K562 (cell line): ENCODE data around the gene NECTIN1. TPM values are rescaled to one million over a fixed set of nuclear protein-coding genes. Genes with fewer than 3 reads are reported as not detected.

Source experiments
- ATAC-seq: fragments of 200-7000 bp; cut with Tn5 transposase; 3 replicates; pipeline ENCODE4 v1.9.1; 2020; ENCODE audit warnings: moderate library complexity
- BruUV-seq: library from RNA; stranded (reverse); fragments of 400-500 nt; replicated peaks from 2 replicates; lab custom pipeline; 2021; lab: Mats Ljungman, UMichigan
- CTCF ChIA-PET: fragments of 300-600 bp; formaldehyde crosslinking; extraction: SDS; loops from one replicate; lab custom pipeline; 2021; ENCODE audit warnings: low intra/inter-chr PET ratio; lab: Yijun Ruan, JAX
- POLR2A ChIA-PET: fragments of 300-600, 350-650 bp; sonication (Branson Sonifier 250); formaldehyde crosslinking; extraction: SDS; loops from one replicate; lab custom pipeline; 2021; ENCODE audit warnings: antibody characterized with exemption, inconsistent platforms; lab: Yijun Ruan, JAX
- DNase-seq, 4 experiments: peaks; one replicate each; pipeline versions ENCODE4 v3.0.0 to v3.0.0-alpha.2; 2011 to 2018; ENCODE audit warnings: low spot score in 3 of 4, mixed read lengths in 3 of 4; ENCODE audit errors: extremely low read depth in 1 of 4
- FAIRE-seq: peaks from 2 replicates; lab custom pipeline; 2011; peaks lifted over from hg19 to GRCh38; lab: Jason Lieb, UNC
- H2AFZ ChIP-seq: 2 replicates; pipeline ENCODE4 v1.6.0; 2011; ENCODE audit warnings: low read depth, low read length, control low read depth, inconsistent platforms
- H3K27ac ChIP-seq: fragments of 200-600 bp; 3 replicates; pipeline ENCODE4 v1.8.0; 2011; ENCODE audit warnings: low read depth, mild to moderate bottlenecking, control low read depth, inconsistent platforms, low read length, moderate library complexity, mixed read lengths; ENCODE audit errors: extremely low read depth
- H3K27me3 ChIP-seq, 2 experiments: fragments of 300-600 bp in 1 of 2; 2 replicates in 1 of 2; 3 replicates in 1 of 2; pipeline versions ENCODE4 v1.6.0 to v1.8.0; 2011; ENCODE audit warnings: inconsistent platforms in 2 of 2, low read length in 2 of 2, mild to moderate bottlenecking in 1 of 2, mixed read lengths in 1 of 2, moderate library complexity in 1 of 2; ENCODE audit not compliant: control insufficient read depth in 2 of 2, insufficient read depth in 2 of 2
- H3K36me3 ChIP-seq: fragments of 300-600 bp; 3 replicates; pipeline ENCODE4 v1.8.0; 2011; ENCODE audit warnings: mild to moderate bottlenecking, low read length, inconsistent platforms; ENCODE audit not compliant: control insufficient read depth, insufficient read depth
- H3K4me1 ChIP-seq, 2 experiments: fragments of 200-600 bp in 1 of 2; replicated peaks in 1 of 2; 2 replicates in 1 of 2; 3 replicates in 1 of 2; pipeline versions ENCODE4 v1.5.1 to v1.8.0; 2011; ENCODE audit warnings: inconsistent platforms in 2 of 2, low read length in 2 of 2, mild to moderate bottlenecking in 1 of 2, mixed read lengths in 1 of 2, moderate library complexity in 1 of 2; ENCODE audit not compliant: control insufficient read depth in 2 of 2, insufficient read depth in 2 of 2
- H3K4me2 ChIP-seq: 2 replicates; pipeline ENCODE4 v1.6.1; 2011; ENCODE audit warnings: low read length, control low read depth, inconsistent platforms, mixed read lengths; ENCODE audit not compliant: insufficient read depth
- H3K4me3 ChIP-seq: fragments of 200-600 bp; sonication (generic), shearing (Covaris generic); 2 replicates; pipeline ENCODE4 v1.5.1; 2016; ENCODE audit warnings: control low read depth, inconsistent platforms
- H3K79me2 ChIP-seq: fragments of 200-600 bp; 3 replicates; pipeline ENCODE4 v1.8.0; 2011; ENCODE audit warnings: low read length, inconsistent platforms; ENCODE audit not compliant: control insufficient read depth, insufficient read depth
- H3K9ac ChIP-seq, 2 experiments: 2 replicates each; pipeline versions ENCODE4 v1.6.0 to v1.6.1; 2011; ENCODE audit warnings: low read depth in 2 of 2, low read length in 2 of 2, control low read depth in 1 of 2, inconsistent platforms in 1 of 2, mild to moderate bottlenecking in 1 of 2, mixed read lengths in 1 of 2; ENCODE audit not compliant: insufficient read depth in 1 of 2
- H3K9me1 ChIP-seq: one replicate; pipeline ENCODE4 v1.6.0; 2011; ENCODE audit warnings: inconsistent platforms, mild to moderate bottlenecking, low read length, moderate library complexity; ENCODE audit not compliant: control insufficient read depth, insufficient read depth
- H3K9me3 ChIP-seq: replicated peaks from 2 replicates; pipeline ENCODE4 v1.5.1; 2011; ENCODE audit warnings: low read depth, low read length, inconsistent platforms; ENCODE audit not compliant: control insufficient read depth, insufficient read depth
- H4K20me1 ChIP-seq: replicated peaks from 2 replicates; pipeline ENCODE4 v1.6.1; 2011; ENCODE audit warnings: low read length, inconsistent platforms, mixed read lengths; ENCODE audit not compliant: control insufficient read depth, insufficient read depth
- ARNT ChIP-seq, 2 experiments: fragments of 450-650 bp; IDR thresholded peaks; 2 replicates each; pipeline ENCODE4 v1.6.1; 2016; ENCODE audit warnings: mild to moderate bottlenecking in 1 of 2
- C11orf30 ChIP-seq: fragments of 450-650 bp; IDR thresholded peaks from 2 replicates; pipeline ENCODE4 v1.6.1; 2016; ENCODE audit warnings: low read depth, mild to moderate bottlenecking
- CAMTA2 ChIP-seq: fragments of 250-450 bp; sonication (Bioruptor Pico); conservative IDR thresholded peaks from 2 replicates; pipeline ENCODE4 v1.5.1; 2022
- CBFA2T3 ChIP-seq: fragments of 450-650 bp; IDR thresholded peaks from 2 replicates; pipeline ENCODE4 v1.6.1; 2017
- DNMT1 ChIP-seq: fragments of 450-650 bp; IDR thresholded peaks from 2 replicates; pipeline ENCODE4 v1.6.1; 2016; ENCODE audit warnings: antibody characterized with exemption, mild to moderate bottlenecking
- ERF ChIP-seq: fragments of 450-650 bp; formaldehyde crosslinking; IDR thresholded peaks from 2 replicates; pipeline ENCODE4 v1.4.0; 2020; ENCODE audit warnings: mild to moderate bottlenecking, mixed read lengths
- NFYB ChIP-seq: IDR thresholded peaks from 2 replicates; pipeline ENCODE4 v1.6.1; 2011; ENCODE audit warnings: mild to moderate bottlenecking, moderate library complexity; ENCODE audit not compliant: insufficient read length; ENCODE audit errors: extremely low read depth
- ZNF707 ChIP-seq: fragments of 250-450 bp; sonication (Bioruptor Pico); conservative IDR thresholded peaks from 2 replicates; pipeline ENCODE4 v1.8.0; 2022; ENCODE audit warnings: inconsistent platforms, mild to moderate bottlenecking, moderate library complexity
- WGBS: fragments of 100-300 bp; shearing (Covaris generic); methylation state at CpG from one replicate; pipeline ENCODE4 v1.1.6; 2016; ENCODE audit warnings: low coverage, mixed read lengths; ENCODE audit not compliant: insufficient coverage; ENCODE audit errors: missing lambda C conversion rate; 5-methylcytosine and 5-hydroxymethylcytosine counted together
- in situ Hi-C: fragments of 300-500 bp; cut with MboI; formaldehyde crosslinking; loops from 4 replicates; pipeline ENCODE4 v1.15.0; 2018; ENCODE audit warnings: inconsistent platforms, mixed read lengths
- intact Hi-C: fragments of 100-400 bp; cut with micrococcal nuclease; formaldehyde crosslinking; loops from 2 replicates; pipeline ENCODE4 v1.14.2; 2022
- polyA plus RNA-seq, 8 experiments: library from polyadenylated mRNA; depleted of rRNA in 4 of 8; stranded (reverse) in 5 of 8; unstranded in 3 of 8; fragments of >200 nt; fragmentation: Nextera tagmentation in 2 of 8; fragmentation: Illumina TruSeq in 1 of 8; extraction: Ambion mirVana in 2 of 8; extraction: Trizol in 1 of 8; gene quantifications; 2 replicates each; pipeline versions ENCODE4 v1.2.1 to v1.2.3, GENCODE V29; 2011 to 2014; ENCODE audit warnings: inconsistent platforms in 1 of 8, missing spikeins in 1 of 8
- total RNA-seq, 7 experiments: library from RNA; depleted of rRNA in 6 of 7; stranded (reverse); fragments of >200 nt in 6 of 7; fragmentation: Illumina TruSeq in 2 of 7; extraction: Trizol in 2 of 7; gene quantifications; 2 replicates each; pipeline versions ENCODE4 v1.2.1 to v1.2.3, GENCODE V29; 2011 to 2021; ENCODE audit warnings: low replicate concordance in 1 of 7
- TF ChIP-seq, protein P1 (sequence below), 3 experiments: IDR thresholded peaks in 2 of 3; conservative IDR thresholded peaks in 1 of 3; 2 replicates each; pipeline ENCODE4 v1.5.1; 2011 to 2012; ENCODE audit warnings: low read length in 3 of 3, mild to moderate bottlenecking in 3 of 3, control low read depth in 2 of 3, improper control_type of control experiment in 1 of 3, inconsistent platforms in 1 of 3, low read depth in 1 of 3, mixed read lengths in 1 of 3, moderate library complexity in 1 of 3; ENCODE audit not compliant: insufficient read depth in 2 of 3
- TF ChIP-seq, protein P2 (sequence below), 2 experiments: IDR thresholded peaks; 2 replicates each; pipeline ENCODE4 v1.6.1; 2012; ENCODE audit warnings: improper control_type of control experiment in 2 of 2, low read depth in 2 of 2, low read length in 2 of 2, borderline replicate concordance in 1 of 2
- TF ChIP-seq, protein P3 (sequence below): IDR thresholded peaks from 2 replicates; pipeline ENCODE4 v1.6.1; 2012; ENCODE audit warnings: low read depth, low read length, improper control_type of control experiment, borderline replicate concordance

NECTIN1 gene
- total and polyA plus RNA-seq, 9 of the 15 experiments (the other 6 are each of a cell fraction or from before 2014, with no cell fraction given) = 0.09 to 0.53 (median 0.23) TPM; not detected in 2

- 0% methylated on average over 7 of the region's 7 CpGs for WGBS
- POLR2A ChIA-PET = interaction anchor here (0.8 kb wide), 1 partner anchor 87 kb away, joined by 3 read pairs; no protein-coding TSS in a partner anchor
- H3K27me3 ChIP-seq = peaks cover 7 to 56% of the 10 kb centered on the region in 2 experiments; a peak in 3 of 5 replicates
Measured at GRCh38 chr11:119644502-119644901, 84.5 kb downstream of the NECTIN1 start.

GRCh38 chr11:119643876-119644225 lies 85.1 kb downstream of the NECTIN1 start:
- POLR2A ChIA-PET = interaction anchor here (0.8 kb wide), 1 partner anchor 88 kb away, joined by 3 read pairs; no protein-coding TSS in a partner anchor
- intact Hi-C loops = no loop called here
- DNase-seq (no peak), ATAC-seq (no peak), FAIRE-seq (no peak)
- Histone ChIP-seq H3K27ac (no peak overlapping the region), H3K4me3 (no peak overlapping the region), H3K9me3 (no peaks in the 10 kb centered on the region), H3K4me1 (no peaks in the 10 kb centered on the region), H3K27me3 (peaks cover 7 to 57% of the 10 kb centered on the region in 2 experiments; a peak in 3 of 5 replicates), H2AFZ (no peak overlapping the region), H3K36me3 (no peaks in the 10 kb centered on the region), H3K9ac (no peak overlapping the region; a peak in 1 of 4 replicates), H3K79me2 (no peaks in the 10 kb centered on the region), H4K20me1 (peaks cover 13% of the 10 kb centered on the region), H3K9me1 (no peaks in the 10 kb centered on the region), H3K4me2 (no peak overlapping the region)
- CTCF ChIA-PET = no interaction called here
- BruUV-seq = no TSS peak
- in situ Hi-C loops = no loop called here
- 3% methylated on average over 5 of the region's 5 CpGs for WGBS
- no peak for TF ChIP-seq ERF
- no peak for TF ChIP-seq ZNF707 (CRISPR knock-in tag)
- TF ChIP-seq, protein P1, sequence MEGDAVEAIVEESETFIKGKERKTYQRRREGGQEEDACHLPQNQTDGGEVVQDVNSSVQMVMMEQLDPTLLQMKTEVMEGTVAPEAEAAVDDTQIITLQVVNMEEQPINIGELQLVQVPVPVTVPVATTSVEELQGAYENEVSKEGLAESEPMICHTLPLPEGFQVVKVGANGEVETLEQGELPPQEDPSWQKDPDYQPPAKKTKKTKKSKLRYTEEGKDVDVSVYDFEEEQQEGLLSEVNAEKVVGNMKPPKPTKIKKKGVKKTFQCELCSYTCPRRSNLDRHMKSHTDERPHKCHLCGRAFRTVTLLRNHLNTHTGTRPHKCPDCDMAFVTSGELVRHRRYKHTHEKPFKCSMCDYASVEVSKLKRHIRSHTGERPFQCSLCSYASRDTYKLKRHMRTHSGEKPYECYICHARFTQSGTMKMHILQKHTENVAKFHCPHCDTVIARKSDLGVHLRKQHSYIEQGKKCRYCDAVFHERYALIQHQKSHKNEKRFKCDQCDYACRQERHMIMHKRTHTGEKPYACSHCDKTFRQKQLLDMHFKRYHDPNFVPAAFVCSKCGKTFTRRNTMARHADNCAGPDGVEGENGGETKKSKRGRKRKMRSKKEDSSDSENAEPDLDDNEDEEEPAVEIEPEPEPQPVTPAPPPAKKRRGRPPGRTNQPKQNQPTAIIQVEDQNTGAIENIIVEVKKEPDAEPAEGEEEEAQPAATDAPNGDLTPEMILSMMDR (IDR thresholded peaks at IDR 0.05 in 2 of 3, conservative IDR thresholded peaks at IDR 0.05 in 1 of 3; ENCODE audit: insufficient read depth in 2 of 3, low read depth in 1 of 3, low read length in 3 of 3) = no peak
- no peak for TF ChIP-seq CBFA2T3
- no peak for TF ChIP-seq CAMTA2 (CRISPR knock-in tag)
- no peak for TF ChIP-seq NFYB
- TF ChIP-seq DNMT1 = no peak
- no peak for TF ChIP-seq ARNT (IDR thresholded peaks at IDR 0.05)
- TF ChIP-seq, protein P2, sequence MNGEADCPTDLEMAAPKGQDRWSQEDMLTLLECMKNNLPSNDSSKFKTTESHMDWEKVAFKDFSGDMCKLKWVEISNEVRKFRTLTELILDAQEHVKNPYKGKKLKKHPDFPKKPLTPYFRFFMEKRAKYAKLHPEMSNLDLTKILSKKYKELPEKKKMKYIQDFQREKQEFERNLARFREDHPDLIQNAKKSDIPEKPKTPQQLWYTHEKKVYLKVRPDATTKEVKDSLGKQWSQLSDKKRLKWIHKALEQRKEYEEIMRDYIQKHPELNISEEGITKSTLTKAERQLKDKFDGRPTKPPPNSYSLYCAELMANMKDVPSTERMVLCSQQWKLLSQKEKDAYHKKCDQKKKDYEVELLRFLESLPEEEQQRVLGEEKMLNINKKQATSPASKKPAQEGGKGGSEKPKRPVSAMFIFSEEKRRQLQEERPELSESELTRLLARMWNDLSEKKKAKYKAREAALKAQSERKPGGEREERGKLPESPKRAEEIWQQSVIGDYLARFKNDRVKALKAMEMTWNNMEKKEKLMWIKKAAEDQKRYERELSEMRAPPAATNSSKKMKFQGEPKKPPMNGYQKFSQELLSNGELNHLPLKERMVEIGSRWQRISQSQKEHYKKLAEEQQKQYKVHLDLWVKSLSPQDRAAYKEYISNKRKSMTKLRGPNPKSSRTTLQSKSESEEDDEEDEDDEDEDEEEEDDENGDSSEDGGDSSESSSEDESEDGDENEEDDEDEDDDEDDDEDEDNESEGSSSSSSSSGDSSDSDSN (IDR thresholded peaks at IDR 0.05; ENCODE audit: borderline replicate concordance in 1 of 2, low read depth in 2 of 2, low read length in 2 of 2) = no peak
- TF ChIP-seq, protein P3, sequence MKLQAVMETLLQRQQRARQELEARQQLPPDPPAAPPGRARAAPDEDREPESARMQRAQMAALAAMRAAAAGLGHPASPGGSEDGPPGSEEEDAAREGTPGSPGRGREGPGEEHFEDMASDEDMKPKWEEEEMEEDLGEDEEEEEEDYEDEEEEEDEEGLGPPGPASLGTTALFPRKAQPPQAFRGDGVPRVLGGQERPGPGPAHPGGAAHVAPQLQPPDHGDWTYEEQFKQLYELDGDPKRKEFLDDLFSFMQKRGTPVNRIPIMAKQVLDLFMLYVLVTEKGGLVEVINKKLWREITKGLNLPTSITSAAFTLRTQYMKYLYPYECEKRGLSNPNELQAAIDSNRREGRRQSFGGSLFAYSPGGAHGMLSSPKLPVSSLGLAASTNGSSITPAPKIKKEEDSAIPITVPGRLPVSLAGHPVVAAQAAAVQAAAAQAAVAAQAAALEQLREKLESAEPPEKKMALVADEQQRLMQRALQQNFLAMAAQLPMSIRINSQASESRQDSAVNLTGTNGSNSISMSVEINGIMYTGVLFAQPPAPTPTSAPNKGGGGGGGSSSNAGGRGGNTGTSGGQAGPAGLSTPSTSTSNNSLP = no peak

More at GRCh38 chr11:119644502-119644901, 84.5 kb downstream of the NECTIN1 start:
- Histone ChIP-seq H2AFZ (no peak overlapping the region), H3K36me3 (no peaks in the 10 kb centered on the region), H3K4me1 (no peaks in the 10 kb centered on the region), H3K9ac (no peak overlapping the region)
- intact Hi-C loops = no loop called here
- ATAC-seq = no peak
- BruUV-seq = no TSS peak
- TF ChIP-seq C11orf30 = no peak
- TF ChIP-seq, all 486 proteins: peak for 0
- Histone ChIP-seq H3K4me2 (no peak overlapping the region), H4K20me1 (peaks cover 13% of the 10 kb centered on the region), H3K79me2 (no peaks in the 10 kb centered on the region), H3K4me3 (no peak overlapping the region), H3K9me3 (no peaks in the 10 kb centered on the region), H3K9me1 (no peaks in the 10 kb centered on the region), H3K27ac (no peak overlapping the region)
- FAIRE-seq (no peak), DNase-seq (no peak)
- in situ Hi-C loops = no loop called here
- CTCF ChIA-PET = no interaction called here
